Measurements from ENCODE around the gene PTPRCAP. TPM values are rescaled to one million over a fixed set of nuclear protein-coding genes. Genes with fewer than 3 reads are reported as not detected.
A peak's percentile ranks its signal among the peaks of the same experiment; 100 is the strongest.

The PTPRCAP gene
- total RNA-seq, 4 donors from 2014 or later = 13.2 to 78.9 (median 53.9) TPM

GRCh38 chr11:67395555-67396258 is 41.8 kb downstream of the PTPRCAP start:
- Histone ChIP-seq H3K9me3 (no peaks in the 10 kb centered on the region), H3K27ac (no peak overlapping the region), H3K4me1 (peaks cover 22 to 45% (median 32%) of the 10 kb centered on the region in 4 donors), H3K27me3 (no peaks in the 10 kb centered on the region), H3K4me3 (no peak overlapping the region), H3K36me3 (peaks cover 0 to 24% (median 9%) of the 10 kb centered on the region in 4 donors)
- WGBS, 2 donors (ENCODE audit: low coverage in 1 of 2) = 84% methylated on average over 18 of the region's 19 CpGs; no CpG with 5 or more reads in 1 of the 2 donors
- intact Hi-C loops (cut with DNase I; ENCODE audit: low total_unique reads) = no loop called here
- in situ Hi-C loops (cut with MboI; ENCODE audit: low pct_ligation_motif_present in 1 of 4, low pct_unique_long_range_greater_than_20kb in 1 of 4, low sequenced_read_pairs in 3 of 4) = loop anchor here in 3 of 4 donors (10.0 to 25.0 kb wide), 2 partner anchors 89 to 133 kb away; partner anchors contain the start of genes AIP (in 2 of the 3) and GRK2 (in 1 of the 3)
- DNase-seq = no peak
- TF ChIP-seq POLR2AphosphoS5 (IDR thresholded peaks at IDR 0.05) (no peak), POLR2A (IDR thresholded peaks at IDR 0.05) (no peak), EP300 (IDR thresholded peaks at IDR 0.05; ENCODE audit: low read depth) (no peak)
- TF ChIP-seq, protein P1, sequence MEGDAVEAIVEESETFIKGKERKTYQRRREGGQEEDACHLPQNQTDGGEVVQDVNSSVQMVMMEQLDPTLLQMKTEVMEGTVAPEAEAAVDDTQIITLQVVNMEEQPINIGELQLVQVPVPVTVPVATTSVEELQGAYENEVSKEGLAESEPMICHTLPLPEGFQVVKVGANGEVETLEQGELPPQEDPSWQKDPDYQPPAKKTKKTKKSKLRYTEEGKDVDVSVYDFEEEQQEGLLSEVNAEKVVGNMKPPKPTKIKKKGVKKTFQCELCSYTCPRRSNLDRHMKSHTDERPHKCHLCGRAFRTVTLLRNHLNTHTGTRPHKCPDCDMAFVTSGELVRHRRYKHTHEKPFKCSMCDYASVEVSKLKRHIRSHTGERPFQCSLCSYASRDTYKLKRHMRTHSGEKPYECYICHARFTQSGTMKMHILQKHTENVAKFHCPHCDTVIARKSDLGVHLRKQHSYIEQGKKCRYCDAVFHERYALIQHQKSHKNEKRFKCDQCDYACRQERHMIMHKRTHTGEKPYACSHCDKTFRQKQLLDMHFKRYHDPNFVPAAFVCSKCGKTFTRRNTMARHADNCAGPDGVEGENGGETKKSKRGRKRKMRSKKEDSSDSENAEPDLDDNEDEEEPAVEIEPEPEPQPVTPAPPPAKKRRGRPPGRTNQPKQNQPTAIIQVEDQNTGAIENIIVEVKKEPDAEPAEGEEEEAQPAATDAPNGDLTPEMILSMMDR (IDR thresholded peaks at IDR 0.05) = no peak

GRCh38 chr11:67393990-67394389 is 43.5 kb downstream of the PTPRCAP start:
- intact Hi-C loops (cut with DNase I; ENCODE audit: low total_unique reads) (no loop called here), in situ Hi-C loops (cut with MboI; ENCODE audit: low pct_ligation_motif_present in 1 of 4, low pct_unique_long_range_greater_than_20kb in 1 of 4, low sequenced_read_pairs in 3 of 4) (loop anchor here in 3 of 4 donors (10.0 to 25.0 kb wide), 2 partner anchors 91 to 132 kb away; partner anchors contain the start of genes AIP (in 2 of the 3) and GRK2 (in 1 of the 3))
- WGBS, 2 donors (ENCODE audit: low coverage in 1 of 2) = 84 to 86% methylated on average over 5 of the region's 5 CpGs
- TF ChIP-seq POLR2A (IDR thresholded peaks at IDR 0.05) (no peak), EP300 (IDR thresholded peaks at IDR 0.05; ENCODE audit: low read depth) (no peak), POLR2AphosphoS5 (IDR thresholded peaks at IDR 0.05) (no peak)
- peaks cover 10 to 44% (median 25%) of the 10 kb centered on the region in 4 donors for H3K4me1 ChIP-seq
- H3K4me3 ChIP-seq = no peak overlapping the region
- H3K36me3 ChIP-seq = peaks cover 0 to 18% (median 8%) of the 10 kb centered on the region in 4 donors
- H3K27me3 ChIP-seq = no peaks in the 10 kb centered on the region
- DNase-seq = no peak
- no peak overlapping the region for H3K27ac ChIP-seq
- H3K9me3 ChIP-seq = no peaks in the 10 kb centered on the region

DNA sequence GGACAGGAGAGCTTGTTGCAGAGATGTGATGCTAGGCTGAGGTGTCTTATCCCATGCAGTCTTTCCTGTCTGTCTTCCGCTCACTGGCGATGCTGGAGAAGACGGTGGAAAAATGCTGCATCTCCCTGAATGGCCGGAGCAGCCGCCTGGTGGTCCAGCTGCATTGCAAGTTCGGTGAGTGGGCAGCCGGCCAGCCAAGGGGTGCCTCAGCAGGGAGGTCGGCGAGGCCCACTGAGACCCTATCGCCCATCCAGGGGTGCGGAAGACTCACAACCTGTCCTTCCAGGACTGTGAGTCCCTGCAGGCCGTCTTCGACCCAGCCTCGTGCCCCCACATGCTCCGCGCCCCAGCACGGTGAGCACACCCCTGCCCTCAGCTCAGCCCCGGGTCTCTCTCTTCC is 44.0 kb downstream of the PTPRCAP start:
- intact Hi-C loops (cut with DNase I; ENCODE audit: low total_unique reads) (no loop called here), in situ Hi-C loops (cut with MboI; ENCODE audit: low pct_ligation_motif_present in 1 of 4, low pct_unique_long_range_greater_than_20kb in 1 of 4, low sequenced_read_pairs in 3 of 4) (loop anchor here in 3 of 4 donors (10.0 to 25.0 kb wide), 2 partner anchors 91 to 131 kb away; partner anchors contain the start of genes AIP (in 2 of the 3) and GRK2 (in 1 of the 3))
- Histone ChIP-seq H3K9me3 (no peaks in the 10 kb centered on the region), H3K36me3 (peaks cover 0 to 13% (median 6%) of the 10 kb centered on the region in 4 donors), H3K27me3 (no peaks in the 10 kb centered on the region), H3K4me1 (peaks cover 10 to 43% (median 25%) of the 10 kb centered on the region in 4 donors), H3K4me3 (no peak overlapping the region), H3K27ac (no peak overlapping the region)
- TF ChIP-seq POLR2A (IDR thresholded peaks at IDR 0.05) = no peak
- 94% methylated on average over 18 of the region's 18 CpGs; no CpG with 5 or more reads in 1 of the 2 donors for WGBS, 2 donors (ENCODE audit: low coverage in 1 of 2)
- DNase-seq = no peak

DNA sequence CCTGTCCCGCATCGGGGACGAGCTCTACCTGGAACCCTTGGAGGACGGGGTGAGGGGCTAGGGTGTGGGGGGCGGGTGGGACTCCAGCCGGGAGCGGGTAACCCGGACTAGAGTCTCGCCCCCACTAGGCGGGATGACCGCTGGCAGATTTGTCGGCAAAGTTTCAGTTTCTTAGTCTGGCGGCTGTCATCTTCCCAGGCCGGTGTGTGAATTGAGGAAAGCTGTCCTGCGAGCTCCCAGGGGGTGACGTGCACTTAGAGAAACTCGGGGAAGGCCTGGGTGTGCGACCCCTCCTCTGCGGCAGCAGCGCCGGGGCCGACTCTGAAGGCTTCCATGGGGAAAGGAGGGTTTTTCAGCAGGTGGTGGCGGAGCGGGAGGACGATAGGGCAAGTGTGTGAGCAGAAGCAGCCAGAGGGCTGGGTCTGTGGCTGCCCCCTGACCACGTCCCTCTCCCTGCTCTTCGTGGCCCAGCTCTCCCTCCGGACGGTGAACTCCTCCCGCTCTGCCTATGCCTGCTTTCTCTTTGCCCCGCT is 45.2 kb downstream of the PTPRCAP start:
- TF ChIP-seq, protein P1 (IDR thresholded peaks at IDR 0.05) = no peak
- TF ChIP-seq POLR2A (IDR thresholded peaks at IDR 0.05) (no peak), POLR2AphosphoS5 (IDR thresholded peaks at IDR 0.05) (no peak), EP300 (IDR thresholded peaks at IDR 0.05; ENCODE audit: low read depth) (no peak)
- Histone ChIP-seq H3K27me3 (no peaks in the 10 kb centered on the region), H3K9me3 (no peaks in the 10 kb centered on the region), H3K4me3 (peak overlapping the region; percentile 69 to 94 (median 84)), H3K27ac (peak overlapping the region; percentile 86 to 96 (median 91)), H3K4me1 (peaks cover 10 to 39% (median 23%) of the 10 kb centered on the region in 4 donors), H3K36me3 (peaks cover 0 to 1% (median 0%) of the 10 kb centered on the region in 4 donors)
- in situ Hi-C loops (cut with MboI; ENCODE audit: low pct_ligation_motif_present in 1 of 4, low pct_unique_long_range_greater_than_20kb in 1 of 4, low sequenced_read_pairs in 3 of 4) = loop anchor here in 3 of 4 donors (10.0 to 25.0 kb wide), 2 partner anchors 93 to 130 kb away; partner anchors contain the start of genes AIP (in 2 of the 3) and GRK2 (in 1 of the 3)
- no peak for DNase-seq
- intact Hi-C loops (cut with DNase I; ENCODE audit: low total_unique reads) = no loop called here
- 0 to 8% methylated on average over 2 to 25 of the region's 31 CpGs for WGBS, 2 donors (ENCODE audit: low coverage in 1 of 2)

All from transverse colon (tissue), 4 donors.